ENCODE data around the gene SMOC2.

Gene SMOC2

DNA sequence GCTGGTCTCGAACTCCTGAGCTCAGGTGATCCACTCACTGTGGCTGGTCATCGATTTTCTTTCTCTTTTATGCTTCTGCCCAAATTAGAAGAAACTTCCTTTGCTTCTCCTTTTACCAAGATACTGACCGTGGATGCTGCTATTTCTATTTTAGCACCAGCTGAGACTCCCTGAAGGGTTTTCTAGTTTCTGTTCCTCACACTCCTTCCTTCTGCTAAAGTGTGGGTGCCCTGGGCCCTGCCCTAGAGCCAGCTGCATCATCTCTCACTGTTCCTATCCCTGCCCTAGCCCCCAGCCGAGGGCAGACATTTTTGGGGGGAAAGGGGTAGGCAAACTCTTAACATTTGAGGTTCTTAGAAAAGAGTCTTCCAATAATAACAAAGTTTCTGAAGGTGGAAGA lies 6.3 kb downstream of the SMOC2 start:
- DNase-seq, result no peak

DNA sequence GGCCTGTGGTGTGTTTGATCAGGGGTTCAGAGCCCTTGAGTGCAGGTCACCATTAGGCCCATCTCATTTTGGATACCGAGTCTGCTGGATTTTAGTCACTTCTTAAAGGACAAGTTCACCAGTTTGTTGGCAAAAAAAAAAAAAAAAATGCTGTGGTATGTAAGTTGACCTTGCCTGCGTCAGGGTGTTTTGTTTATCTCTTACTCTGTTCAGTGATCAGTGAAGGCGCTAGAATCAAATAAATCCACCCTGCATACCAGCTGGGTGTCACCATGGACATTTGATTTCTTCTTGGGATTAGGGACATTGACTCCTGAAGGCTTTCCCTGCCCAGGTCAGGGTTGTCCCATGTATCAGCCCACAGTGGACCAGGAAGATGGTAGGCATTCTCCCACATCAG lies 6.7 kb downstream of the SMOC2 start:
- no peak for DNase-seq

- no peak for DNase-seq
Observed at GRCh38 chr6:168448243-168448855, 7.4 kb downstream of the SMOC2 start.

DNA sequence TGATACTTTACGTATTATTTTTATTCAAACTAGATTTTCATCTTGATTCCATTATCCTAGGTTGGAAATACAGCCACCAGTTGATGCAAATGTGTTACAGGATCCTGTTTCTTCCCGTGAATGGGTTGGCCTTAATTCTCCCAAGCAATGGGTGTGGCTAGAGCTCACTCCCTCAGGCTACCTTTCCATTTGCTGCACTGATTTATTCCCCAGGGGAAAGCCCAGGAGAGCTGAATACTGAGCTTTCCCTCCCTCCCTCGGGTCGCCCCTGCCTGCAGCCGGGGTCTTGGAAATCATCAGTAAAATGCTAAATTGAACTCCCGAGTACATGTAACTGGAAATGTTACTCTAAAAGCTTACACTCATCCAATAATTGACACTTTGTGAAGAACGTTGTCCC lies 9.9 kb downstream of the SMOC2 start:
- no peak for DNase-seq

DNA sequence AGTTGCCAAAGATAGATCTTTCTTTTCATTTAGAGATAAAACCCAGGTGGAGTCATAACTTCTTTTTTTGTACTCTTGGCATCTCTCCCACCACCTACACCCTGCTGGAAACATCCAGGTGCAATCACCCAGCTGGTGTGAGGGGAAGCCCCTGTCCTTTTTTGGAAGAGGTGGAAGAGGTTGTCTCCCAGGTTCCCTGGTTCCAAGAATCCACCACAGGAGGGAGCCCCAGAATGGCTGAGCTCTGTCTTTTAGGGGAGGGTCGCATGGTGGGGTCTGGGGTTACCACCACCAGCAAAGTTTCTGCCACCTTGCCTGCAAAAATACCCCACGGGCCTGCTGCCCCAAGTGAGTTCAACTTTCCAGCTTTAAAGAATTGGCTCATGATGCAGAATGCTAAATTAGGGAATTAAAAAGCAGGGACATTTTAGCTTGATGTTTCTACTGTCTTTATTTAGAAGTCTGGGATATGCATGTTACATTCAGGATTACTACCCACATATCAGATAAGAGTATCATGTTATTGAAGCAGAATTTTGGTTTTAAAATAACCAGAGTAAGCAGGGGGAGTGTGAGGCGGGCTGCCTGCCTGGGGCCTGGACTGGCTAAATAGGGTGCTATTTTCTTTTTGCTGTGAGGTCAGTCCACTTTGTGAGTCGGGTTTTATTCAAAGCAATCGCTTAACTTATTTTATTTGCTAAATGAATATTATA lies 11.0 kb downstream of the SMOC2 start:
- no peak for DNase-seq

DNA sequence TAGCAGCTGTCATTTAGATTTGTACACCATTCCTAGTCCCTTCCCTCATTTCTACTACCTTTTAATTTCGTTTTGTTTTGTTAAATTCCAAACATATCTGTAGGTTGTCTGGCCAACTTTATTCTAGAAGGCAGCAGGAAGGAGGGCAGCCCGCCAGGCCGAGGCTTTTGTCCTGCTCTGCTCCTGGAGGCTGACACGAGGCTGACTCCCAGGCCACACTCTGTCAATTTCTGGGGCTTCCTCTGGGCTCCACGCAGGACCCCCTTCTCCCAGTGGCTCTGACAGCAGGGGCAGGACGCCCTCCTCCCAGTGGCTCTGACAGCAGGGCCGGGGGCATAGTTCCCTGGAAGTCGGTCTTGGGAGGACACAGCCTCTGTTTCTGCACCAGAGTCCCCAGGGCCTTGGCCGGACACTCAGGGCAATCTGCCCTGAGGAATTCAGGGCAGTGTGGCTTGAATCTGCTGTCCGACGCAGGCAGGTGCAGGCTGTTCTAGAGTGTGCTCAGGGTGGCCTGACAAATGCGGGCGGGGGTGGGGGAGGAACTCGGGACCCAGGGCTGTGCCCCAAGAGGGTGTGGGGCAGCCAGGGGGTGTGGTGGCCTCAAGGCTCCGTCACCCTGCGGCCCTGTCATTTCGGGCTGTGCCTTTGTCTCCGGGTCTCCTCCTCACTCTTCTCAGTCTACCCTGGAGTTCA lies 11.8 kb downstream of the SMOC2 start:
- no peak for DNase-seq

- no peak for DNase-seq
Observed at GRCh38 chr6:168455847-168456530, 15.0 kb downstream of the SMOC2 start.

GRCh38 chr6:168456907-168457652 lies 16.1 kb downstream of the SMOC2 start:
- no peak for DNase-seq

GRCh38 chr6:168457653-168457934 lies 16.6 kb downstream of the SMOC2 start:
- no peak for DNase-seq

- DNase-seq, result no peak
Observed at GRCh38 chr6:168458101-168458500, 17.1 kb downstream of the SMOC2 start.

GRCh38 chr6:168459572-168459971 lies 18.6 kb downstream of the SMOC2 start:
- DNase-seq, result no peak

DNA sequence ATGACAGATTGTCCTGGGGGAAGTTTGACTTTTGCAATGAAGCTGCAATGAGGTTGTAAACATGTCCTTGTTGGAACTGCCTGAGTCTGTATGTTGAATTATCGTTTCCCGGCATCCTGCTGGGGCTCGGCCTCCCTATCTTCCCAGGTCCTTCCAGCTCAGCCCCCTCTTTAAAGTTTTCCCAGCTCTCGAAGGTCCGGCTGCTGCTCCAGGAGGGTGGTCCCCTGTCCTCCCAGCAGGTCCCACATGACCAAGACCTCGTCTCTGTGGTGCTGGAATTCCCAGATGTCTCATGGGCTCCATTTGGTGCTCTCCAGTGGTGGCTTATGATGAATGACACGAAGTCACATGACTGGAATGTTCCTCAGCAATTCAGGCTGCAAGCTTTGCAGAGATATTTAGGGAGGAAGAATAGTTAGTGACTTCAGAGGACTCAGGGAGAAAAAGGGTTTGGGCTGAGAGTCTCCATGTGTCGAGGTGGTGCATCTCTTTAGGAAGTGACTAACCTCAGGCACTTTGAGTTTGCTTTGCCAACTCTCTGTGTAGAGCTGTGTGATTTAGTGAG lies 21.4 kb downstream of the SMOC2 start:
- DNase-seq, result no peak

- DNase-seq, result no peak
Observed at GRCh38 chr6:168464546-168464945, 23.6 kb downstream of the SMOC2 start.

- DNase-seq, result no peak
Observed at GRCh38 chr6:168468045-168468444, 27.1 kb downstream of the SMOC2 start.

DNA sequence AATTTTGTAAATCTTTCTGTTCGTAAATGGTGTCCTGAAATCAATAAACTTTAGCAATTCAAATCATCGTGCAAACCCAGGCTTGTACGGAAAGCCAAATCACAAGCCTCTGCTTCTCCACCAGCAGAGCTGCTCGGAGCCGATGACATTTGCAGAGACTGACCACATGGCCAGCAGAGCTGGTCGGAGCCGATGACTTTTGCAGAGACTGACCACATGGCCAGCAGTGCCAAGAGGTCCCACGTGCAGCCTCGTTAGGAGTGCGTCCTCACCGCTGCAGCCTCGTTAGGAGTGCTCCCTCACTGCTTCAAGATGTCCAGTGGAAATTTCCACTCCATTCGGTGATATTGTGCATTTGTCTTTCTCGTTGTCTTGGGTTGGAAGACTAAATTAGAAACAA lies 28.5 kb downstream of the SMOC2 start:
- no peak for DNase-seq

- DNase-seq, result no peak
Observed at GRCh38 chr6:168469926-168470325, 28.9 kb downstream of the SMOC2 start.

DNA sequence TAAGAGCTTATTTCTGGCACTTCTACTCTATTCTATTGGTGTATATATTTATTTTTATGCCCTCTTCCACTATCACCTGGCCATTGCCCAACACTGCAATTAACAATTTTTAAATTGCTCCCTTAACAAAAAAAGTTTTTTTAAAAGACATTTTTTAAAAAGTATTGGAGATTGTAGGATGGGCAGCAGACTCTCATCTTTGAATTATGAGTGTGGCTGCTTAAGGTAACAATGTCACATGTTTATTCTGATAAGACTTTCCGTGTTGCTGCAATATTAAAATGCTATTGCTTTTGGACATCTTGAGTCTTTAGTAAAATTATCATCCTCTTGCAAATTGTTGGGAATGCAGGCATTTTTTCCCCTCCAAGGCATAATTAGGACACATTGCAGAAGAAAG lies 31.4 kb downstream of the SMOC2 start:
- DNase-seq, result no peak

- DNase-seq, result no peak
Observed at GRCh38 chr6:168473197-168473596, 32.2 kb downstream of the SMOC2 start.

- DNase-seq, result no peak
Observed at GRCh38 chr6:168475188-168476013, 34.4 kb downstream of the SMOC2 start.

GRCh38 chr6:168479421-168479820 lies 38.4 kb downstream of the SMOC2 start:
- DNase-seq, result no peak

DNA sequence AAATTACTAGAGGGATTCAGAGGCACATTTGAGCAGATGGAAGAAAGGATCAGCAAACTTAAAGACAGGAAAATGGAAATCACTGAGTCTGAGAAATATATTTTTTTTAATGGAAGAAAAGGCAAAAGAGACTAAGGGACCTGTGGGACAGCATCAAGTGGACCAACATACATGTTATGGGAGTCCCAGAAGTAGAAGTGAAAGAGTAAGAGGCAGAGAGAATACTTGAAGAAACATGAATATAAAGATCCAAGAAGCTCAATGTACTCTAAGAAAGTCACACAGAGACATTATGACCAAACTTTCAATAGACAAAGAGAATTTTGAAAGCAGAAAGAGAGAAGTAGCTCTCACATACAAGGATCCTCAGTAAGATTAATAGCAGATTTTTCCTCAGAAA lies 39.5 kb downstream of the SMOC2 start:
- DNase-seq, result no peak

DNA sequence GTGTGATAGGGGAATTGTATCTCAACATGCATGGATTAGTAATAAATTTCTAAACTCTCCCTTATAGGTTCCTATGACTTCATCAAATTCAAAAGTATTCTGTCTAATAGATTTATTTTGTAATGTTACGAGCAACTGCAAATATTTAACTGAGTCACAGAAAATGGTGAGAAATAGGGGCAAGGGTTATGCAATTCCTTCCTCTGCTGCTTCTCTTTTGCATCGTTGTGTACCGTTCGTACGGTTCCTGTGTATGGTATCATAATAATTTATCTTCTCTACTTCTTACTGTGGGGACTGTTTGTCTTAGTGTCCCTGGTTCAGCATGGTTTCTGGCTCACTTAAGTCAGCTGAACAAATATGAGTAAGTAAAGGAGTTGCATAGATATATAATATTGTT lies 44.8 kb downstream of the SMOC2 start:
- no peak for DNase-seq

All from KG1 (cell line).